IMR-90 (cell line): ENCODE measurements around the gene HIVEP3. TPM values are rescaled to one million over a fixed set of nuclear protein-coding genes. Genes with fewer than 3 reads are reported as not detected.
A peak's percentile ranks its signal among the peaks of the same experiment; 100 is the strongest.

ENCODE experiments used
- ATAC-seq: fragments of 200-7000 bp; cut with Tn5 transposase; 2 replicates; pipeline ENCODE4 v1.9.1; 2020; ENCODE audit warnings: low read depth, mild to moderate bottlenecking, moderate library complexity
- BruUV-seq: library from RNA; stranded (reverse); fragments of 400-500 nt; replicated peaks from 2 replicates; lab custom pipeline; 2021; lab: Mats Ljungman, UMichigan
- CTCF ChIA-PET: fragments of 300-600 bp; formaldehyde crosslinking; extraction: SDS; loops from one replicate; lab custom pipeline; 2021; ENCODE audit warnings: antibody characterized with exemption; lab: Yijun Ruan, JAX
- POLR2A ChIA-PET: fragments of 300-600 bp; sonication (Branson Sonifier 250); formaldehyde crosslinking; loops from one replicate; lab custom pipeline; 2022; ENCODE audit warnings: antibody characterized with exemption; ENCODE audit not compliant: unreplicated experiment; lab: Charles Lee
- DNase-seq: peaks from one replicate; pipeline ENCODE4 v3.0.0; 2013
- H2AFZ ChIP-seq: replicated peaks from 2 replicates; pipeline ENCODE3; 2013; ENCODE audit warnings: low read length, mild to moderate bottlenecking; ENCODE audit not compliant: poor library complexity
- H2AK5ac ChIP-seq: 2 replicates; pipeline ENCODE4 v1.6.1; 2013; ENCODE audit warnings: low read depth, low read length, inconsistent platforms
- H2AK9ac ChIP-seq: replicated peaks from 2 replicates; pipeline ENCODE3; 2013; ENCODE audit warnings: mild to moderate bottlenecking, low read depth, low read length, moderate library complexity; ENCODE audit not compliant: poor library complexity
- H2BK120ac ChIP-seq: 2 replicates; pipeline ENCODE4 v1.6.1; 2013; ENCODE audit warnings: low read depth, low read length, inconsistent platforms
- H2BK15ac ChIP-seq: 3 replicates; pipeline ENCODE4 v1.6.1; 2013; ENCODE audit warnings: low read depth, low read length, inconsistent platforms
- H2BK20ac ChIP-seq: 2 replicates; pipeline ENCODE4 v1.6.1; 2013; ENCODE audit warnings: low read depth, mild to moderate bottlenecking, inconsistent platforms, low read length, moderate library complexity
- H2BK5ac ChIP-seq: 2 replicates; pipeline ENCODE4 v1.6.1; 2013; ENCODE audit warnings: mild to moderate bottlenecking, low read depth, low read length, inconsistent platforms; ENCODE audit not compliant: poor library complexity, severe bottlenecking
- H3K14ac ChIP-seq: replicated peaks from 2 replicates; pipeline ENCODE4 v1.6.1; 2013; ENCODE audit warnings: low read depth, low read length, inconsistent platforms
- H3K18ac ChIP-seq: 2 replicates; pipeline ENCODE4 v1.6.1; 2013; ENCODE audit warnings: low read depth, low read length, control low read depth
- H3K23ac ChIP-seq: 2 replicates; pipeline ENCODE4 v1.6.1; 2013; ENCODE audit warnings: low read depth, low read length, inconsistent platforms
- H3K27ac ChIP-seq: 2 replicates; pipeline ENCODE4 v1.5.1; 2013; ENCODE audit warnings: mild to moderate bottlenecking, control low read depth, low read length; ENCODE audit not compliant: insufficient read depth
- H3K27me3 ChIP-seq: 2 replicates; pipeline ENCODE4 v1.6.1; 2013; ENCODE audit warnings: low read length; ENCODE audit not compliant: control insufficient read depth, insufficient read depth
- H3K36me3 ChIP-seq: 2 replicates; pipeline ENCODE4 v1.6.1; 2013; ENCODE audit warnings: low read length, mixed read lengths; ENCODE audit not compliant: control insufficient read depth, insufficient read depth
- H3K4ac ChIP-seq: 2 replicates; pipeline ENCODE4 v1.6.1; 2013; ENCODE audit warnings: low read depth, low read length, inconsistent platforms
- H3K4me1 ChIP-seq: 2 replicates; pipeline ENCODE4 v1.6.1; 2013; ENCODE audit warnings: low read length, mixed read lengths; ENCODE audit not compliant: control insufficient read depth, insufficient read depth
- H3K4me2 ChIP-seq: 2 replicates; pipeline ENCODE4 v1.6.1; 2013; ENCODE audit warnings: low read depth, mild to moderate bottlenecking, control low read depth, low read length, moderate library complexity
- H3K4me3 ChIP-seq: 2 replicates; pipeline ENCODE4 v1.5.1; 2013; ENCODE audit warnings: low read depth, mild to moderate bottlenecking, control low read depth, low read length, moderate library complexity; ENCODE audit not compliant: insufficient read depth
- H3K56ac ChIP-seq: 2 replicates; pipeline ENCODE4 v1.6.1; 2013; ENCODE audit warnings: low read length, inconsistent platforms; ENCODE audit not compliant: insufficient read depth; ENCODE audit errors: extremely low read depth
- H3K79me1 ChIP-seq, 2 experiments: 2 replicates each; pipeline ENCODE4 v1.6.1; 2013; ENCODE audit warnings: low read length in 2 of 2, inconsistent platforms in 1 of 2, low read depth in 1 of 2
- H3K9ac ChIP-seq: 2 replicates; pipeline ENCODE4 v1.6.1; 2013; ENCODE audit warnings: low read depth, low read length, control low read depth
- H3K9me1 ChIP-seq: 2 replicates; pipeline ENCODE4 v1.6.1; 2013; ENCODE audit warnings: low read length, inconsistent platforms; ENCODE audit not compliant: insufficient read depth
- H3K9me3 ChIP-seq: 2 replicates; pipeline ENCODE4 v1.6.1; 2013; ENCODE audit warnings: low read length; ENCODE audit not compliant: control insufficient read depth, insufficient read depth
- H4K20me1 ChIP-seq: 2 replicates; pipeline ENCODE4 v1.6.1; 2013; ENCODE audit warnings: low read length, inconsistent platforms; ENCODE audit not compliant: insufficient read depth
- H4K5ac ChIP-seq: 2 replicates; pipeline ENCODE4 v1.6.1; 2013; ENCODE audit warnings: mild to moderate bottlenecking, low read depth, low read length, control low read depth
- H4K8ac ChIP-seq, 2 experiments: 2 replicates each; pipeline ENCODE4 v1.6.1; 2013; ENCODE audit warnings: low read depth in 2 of 2, low read length in 2 of 2, control low read depth in 1 of 2, inconsistent platforms in 1 of 2
- H4K91ac ChIP-seq: 2 replicates; pipeline ENCODE4 v1.6.1; 2013; ENCODE audit warnings: low read depth, low read length, inconsistent platforms; ENCODE audit not compliant: insufficient read depth
- BHLHE40 ChIP-seq: fragments of 150-350 bp; IDR thresholded peaks from 2 replicates; pipeline ENCODE4 v1.6.1; 2016; ENCODE audit warnings: mild to moderate bottlenecking, low read depth, low read length
- CEBPB ChIP-seq: IDR thresholded peaks from 2 replicates; pipeline ENCODE4 v1.6.1; 2012; ENCODE audit warnings: low read depth, low read length, improper control_type of control experiment
- CHD1 ChIP-seq: IDR thresholded peaks from 2 replicates; pipeline ENCODE4 v1.6.1; 2012; ENCODE audit warnings: low read depth, low read length, improper control_type of control experiment
- FOS ChIP-seq: fragments of 150-350 bp; IDR thresholded peaks from 2 replicates; pipeline ENCODE4 v1.6.1; 2016; ENCODE audit warnings: low read depth, low read length
- MAFK ChIP-seq: IDR thresholded peaks from 2 replicates; pipeline ENCODE4 v1.6.1; 2012; ENCODE audit warnings: low read depth, low read length, improper control_type of control experiment
- MAZ ChIP-seq: IDR thresholded peaks from 2 replicates; pipeline ENCODE4 v1.6.1; 2012; ENCODE audit warnings: low read depth, mild to moderate bottlenecking, low read length, improper control_type of control experiment, moderate library complexity, borderline replicate concordance
- MXI1 ChIP-seq: IDR thresholded peaks from 2 replicates; pipeline ENCODE4 v1.6.1; 2012; ENCODE audit warnings: low read depth, mild to moderate bottlenecking, low read length, moderate library complexity, borderline replicate concordance
- NFE2L2 ChIP-seq: fragments of 150-350 bp; IDR thresholded peaks from 2 replicates; pipeline ENCODE4 v1.6.1; 2016; ENCODE audit warnings: low read depth, mild to moderate bottlenecking, low read length
- POLR2A ChIP-seq: IDR thresholded peaks from 2 replicates; pipeline ENCODE4 v1.6.1; 2012; ENCODE audit warnings: mild to moderate bottlenecking, low read depth, low read length
- RAD21 ChIP-seq: IDR thresholded peaks from 2 replicates; pipeline ENCODE4 v1.6.1; 2012; ENCODE audit warnings: low read length, improper control_type of control experiment
- RCOR1 ChIP-seq: IDR thresholded peaks from 2 replicates; pipeline ENCODE4 v1.6.1; 2012; ENCODE audit warnings: mild to moderate bottlenecking, low read length, improper control_type of control experiment; ENCODE audit not compliant: insufficient replicate concordance
- RFX5 ChIP-seq: IDR thresholded peaks from 2 replicates; pipeline ENCODE4 v1.8.0; 2012; ENCODE audit warnings: low read depth, mild to moderate bottlenecking, low read length, moderate library complexity
- SMC3 ChIP-seq: fragments of 150-350 bp; IDR thresholded peaks from 2 replicates; pipeline ENCODE4 v1.6.1; 2016; ENCODE audit warnings: low read depth, mild to moderate bottlenecking, antibody characterized with exemption, low read length, moderate library complexity
- WGBS, 2 experiments: methylation state at CpG; one replicate each; pipeline versions ENCODE4 v1.1.5 to v1.1.7; 2013; ENCODE audit warnings: missing lambda C conversion rate in 2 of 2; ENCODE audit not compliant: insufficient read length in 1 of 2; ENCODE audit errors: extremely low coverage in 2 of 2; 5-methylcytosine and 5-hydroxymethylcytosine counted together
- dilution Hi-C: fragments of 300-500 bp; cut with HindIII; formaldehyde crosslinking; loops from one replicate; pipeline ENCODE4 v1.14.3; 2018; ENCODE audit warnings: low sequenced_read_pairs; ENCODE audit not compliant: unreplicated experiment
- in situ Hi-C: fragments of 300-500 bp; cut with MboI; formaldehyde crosslinking; loops from 3 replicates; pipeline ENCODE4 v1.14.3; 2019; ENCODE audit warnings: low sequenced_read_pairs, inconsistent platforms, mixed read lengths
- intact Hi-C: fragments of 100-400 bp; cut with micrococcal nuclease; formaldehyde crosslinking; loops from 2 replicates; pipeline ENCODE4 v1.10.0; 2022
- polyA plus RNA-seq, 3 experiments: library from polyadenylated mRNA; depleted of rRNA; stranded (reverse); fragments of >200 nt; gene quantifications; 2 replicates each; pipeline ENCODE4 v1.2.3, GENCODE V29; 2012; ENCODE audit warnings: low replicate concordance in 1 of 3
- total RNA-seq: library from RNA; depleted of rRNA; stranded (reverse); fragments of >200 nt; gene quantifications from 2 replicates; pipeline ENCODE4 v1.2.3, GENCODE V29; 2012
- TF ChIP-seq, protein P1 (sequence below): fragments of 150-350 bp; IDR thresholded peaks from 2 replicates; pipeline ENCODE4 v1.6.1; 2017; ENCODE audit warnings: mild to moderate bottlenecking, antibody characterized with exemption, low read length, low read depth
- TF ChIP-seq, protein P2 (sequence below): fragments of 150-350 bp; IDR thresholded peaks from 2 replicates; pipeline ENCODE4 v1.6.1; 2016; ENCODE audit warnings: low read depth, mild to moderate bottlenecking, low read length, moderate library complexity, borderline replicate concordance
- TF ChIP-seq, protein P3 (sequence below): conservative IDR thresholded peaks from 2 replicates; pipeline ENCODE4 v1.5.1; 2012; ENCODE audit warnings: mild to moderate bottlenecking, low read depth, low read length, improper control_type of control experiment

Gene HIVEP3
- total and polyA plus RNA-seq, 2 of the 4 experiments (the other 2 are of a cell fraction): 1.4 to 4.0 TPM

DNA sequence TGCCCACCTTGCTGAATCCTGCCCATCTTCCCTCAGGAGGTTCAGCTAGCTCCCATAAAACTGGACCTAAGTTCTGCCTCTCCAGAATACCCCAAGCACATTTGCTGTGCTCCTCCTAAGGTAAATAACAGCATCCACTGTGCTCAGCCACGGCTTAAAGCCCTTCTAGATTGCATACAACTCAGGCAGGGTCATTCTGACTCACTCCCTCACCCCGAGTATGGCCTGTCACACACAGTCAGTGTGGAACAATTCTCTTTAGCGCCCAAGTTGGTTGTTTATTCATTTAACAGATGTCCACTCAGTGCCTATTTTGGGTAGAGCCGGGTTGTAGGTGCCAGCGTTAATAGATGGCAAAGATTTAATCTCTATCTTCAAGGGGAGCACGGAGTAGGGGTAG, 286.8 kb downstream of the HIVEP3 start:
- dilution Hi-C loops: no loop called here
- Histone ChIP-seq H2BK20ac (peak overlapping the region; percentile 72; the same call in 1 of the 2 replicates), H4K91ac (no peak overlapping the region; the same call in 1 of the 2 replicates), H2AK9ac (no peak overlapping the region), H3K79me1 (peaks cover 30 to 39% of the 10 kb centered on the region in 2 experiments; a peak in 3 of 4 replicates), H3K18ac (peak overlapping the region; percentile 20; the same call in 1 of the 2 replicates), H3K9ac (no peak overlapping the region), H2AK5ac (peak overlapping the region; percentile 44; the same call in 1 of the 2 replicates), H4K5ac (no peak overlapping the region), H3K27ac (no peak overlapping the region), H3K4me2 (peak overlapping the region; percentile 25; the same call in 1 of the 2 replicates), H4K20me1 (peaks cover 8% of the 10 kb centered on the region), H3K14ac (no peak overlapping the region), H2BK5ac (no peak overlapping the region), H3K4ac (peak overlapping the region; percentile 13; the same call in 1 of the 2 replicates), H2AFZ (peak overlapping the region; percentile 38), H3K4me3 (no peak overlapping the region), H3K23ac (peak overlapping the region; percentile 53), H3K36me3 (no peaks in the 10 kb centered on the region), H2BK120ac (peak overlapping the region; percentile 4), H3K9me3 (no peaks in the 10 kb centered on the region), H2BK15ac (no peak overlapping the region), H3K9me1 (peaks cover 11% of the 10 kb centered on the region), H3K4me1 (peaks cover 15% of the 10 kb centered on the region), H3K27me3 (no peaks in the 10 kb centered on the region), H4K8ac (peak overlapping the region in 1 of 2 experiments; percentile 31; a peak in 2 of 4 replicates), H3K56ac (no peak overlapping the region)
- intact Hi-C loops: no loop called here
- POLR2A ChIA-PET: no interaction called here
- DNase-seq (peak; percentile 80), ATAC-seq (peak; percentile 89)
- CTCF ChIA-PET: no interaction called here
- in situ Hi-C loops: no loop called here
- TF ChIP-seq, protein P1, sequence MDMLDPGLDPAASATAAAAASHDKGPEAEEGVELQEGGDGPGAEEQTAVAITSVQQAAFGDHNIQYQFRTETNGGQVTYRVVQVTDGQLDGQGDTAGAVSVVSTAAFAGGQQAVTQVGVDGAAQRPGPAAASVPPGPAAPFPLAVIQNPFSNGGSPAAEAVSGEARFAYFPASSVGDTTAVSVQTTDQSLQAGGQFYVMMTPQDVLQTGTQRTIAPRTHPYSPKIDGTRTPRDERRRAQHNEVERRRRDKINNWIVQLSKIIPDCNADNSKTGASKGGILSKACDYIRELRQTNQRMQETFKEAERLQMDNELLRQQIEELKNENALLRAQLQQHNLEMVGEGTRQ: no peak
- TF ChIP-seq MXI1 (no peak), POLR2A (no peak), NFE2L2 (no peak), FOS (peak; percentile 93), MAFK (no peak), MAZ (no peak), CHD1 (no peak; the same call in 1 of the 2 replicates), SMC3 (0 out of 2 replicates have a peak, but pooled peaks have one; percentile 18), BHLHE40 (peak; percentile 67), RCOR1 (peak; percentile 97), RAD21 (no peak), CEBPB (peak; percentile 85), RFX5 (no peak)
- TF ChIP-seq, protein P2, sequence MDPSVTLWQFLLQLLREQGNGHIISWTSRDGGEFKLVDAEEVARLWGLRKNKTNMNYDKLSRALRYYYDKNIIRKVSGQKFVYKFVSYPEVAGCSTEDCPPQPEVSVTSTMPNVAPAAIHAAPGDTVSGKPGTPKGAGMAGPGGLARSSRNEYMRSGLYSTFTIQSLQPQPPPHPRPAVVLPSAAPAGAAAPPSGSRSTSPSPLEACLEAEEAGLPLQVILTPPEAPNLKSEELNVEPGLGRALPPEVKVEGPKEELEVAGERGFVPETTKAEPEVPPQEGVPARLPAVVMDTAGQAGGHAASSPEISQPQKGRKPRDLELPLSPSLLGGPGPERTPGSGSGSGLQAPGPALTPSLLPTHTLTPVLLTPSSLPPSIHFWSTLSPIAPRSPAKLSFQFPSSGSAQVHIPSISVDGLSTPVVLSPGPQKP: no peak
- TF ChIP-seq, protein P3, sequence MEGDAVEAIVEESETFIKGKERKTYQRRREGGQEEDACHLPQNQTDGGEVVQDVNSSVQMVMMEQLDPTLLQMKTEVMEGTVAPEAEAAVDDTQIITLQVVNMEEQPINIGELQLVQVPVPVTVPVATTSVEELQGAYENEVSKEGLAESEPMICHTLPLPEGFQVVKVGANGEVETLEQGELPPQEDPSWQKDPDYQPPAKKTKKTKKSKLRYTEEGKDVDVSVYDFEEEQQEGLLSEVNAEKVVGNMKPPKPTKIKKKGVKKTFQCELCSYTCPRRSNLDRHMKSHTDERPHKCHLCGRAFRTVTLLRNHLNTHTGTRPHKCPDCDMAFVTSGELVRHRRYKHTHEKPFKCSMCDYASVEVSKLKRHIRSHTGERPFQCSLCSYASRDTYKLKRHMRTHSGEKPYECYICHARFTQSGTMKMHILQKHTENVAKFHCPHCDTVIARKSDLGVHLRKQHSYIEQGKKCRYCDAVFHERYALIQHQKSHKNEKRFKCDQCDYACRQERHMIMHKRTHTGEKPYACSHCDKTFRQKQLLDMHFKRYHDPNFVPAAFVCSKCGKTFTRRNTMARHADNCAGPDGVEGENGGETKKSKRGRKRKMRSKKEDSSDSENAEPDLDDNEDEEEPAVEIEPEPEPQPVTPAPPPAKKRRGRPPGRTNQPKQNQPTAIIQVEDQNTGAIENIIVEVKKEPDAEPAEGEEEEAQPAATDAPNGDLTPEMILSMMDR: no peak
- WGBS, 2 experiments: no CpG with 5 or more reads among the region's 6 CpGs
- BruUV-seq: no TSS peak
